Type B pancreatic cell (in vitro differentiated cells): ENCODE data around the gene SEMA5A. TPM values are rescaled to one million over a fixed set of nuclear protein-coding genes. Genes with fewer than 3 reads are reported as not detected.

Source experiments
- DNase-seq: peaks from one replicate; pipeline ENCODE4 v3.0.0; 2021; ENCODE audit warnings: mixed read lengths; ENCODE audit not compliant: unreplicated experiment; ENCODE audit errors: extremely low spot score
- H3K27ac Mint-ChIP-seq: 2 replicates; pipeline ENCODE4 v1.8.0; 2021; ENCODE audit warnings: mild to moderate bottlenecking, mixed read lengths
- H3K27me3 Mint-ChIP-seq: 2 replicates; pipeline ENCODE4 v1.8.0; 2021; ENCODE audit warnings: mixed read lengths
- H3K36me3 Mint-ChIP-seq: 2 replicates; pipeline ENCODE4 v1.8.0; 2021; ENCODE audit warnings: mixed read lengths
- H3K4me1 Mint-ChIP-seq: one replicate; pipeline ENCODE4 v1.8.0; 2021; ENCODE audit warnings: mixed read lengths; ENCODE audit not compliant: unreplicated experiment
- H3K4me3 Mint-ChIP-seq: 2 replicates; pipeline ENCODE4 v1.8.0; 2021; ENCODE audit warnings: mild to moderate bottlenecking, mixed read lengths
- H3K9me3 Mint-ChIP-seq: 2 replicates; pipeline ENCODE4 v1.8.0; 2021; ENCODE audit warnings: mixed read lengths
- CTCF ChIP-seq: fragments of 200-600 bp; sonication (generic); conservative IDR thresholded peaks from 2 replicates; pipeline ENCODE4 v1.5.0; 2021; ENCODE audit warnings: antibody characterized with exemption, mild to moderate bottlenecking
- total RNA-seq: library from RNA; stranded (reverse); gene quantifications from 2 replicates; pipeline ENCODE4 v1.2.1, GENCODE V29; 2021; ENCODE audit warnings: low replicate concordance

Gene SEMA5A
- total RNA-seq, 1 donor from 2014 or later, result 92.9 TPM

- H3K4me3 Mint-ChIP-seq, result no peak overlapping the region
- peaks cover 20% of the 10 kb centered on the region for H3K36me3 Mint-ChIP-seq
These were observed 388.1 kb downstream of the SEMA5A start for GRCh38 chr5:9157811-9158210.

DNA sequence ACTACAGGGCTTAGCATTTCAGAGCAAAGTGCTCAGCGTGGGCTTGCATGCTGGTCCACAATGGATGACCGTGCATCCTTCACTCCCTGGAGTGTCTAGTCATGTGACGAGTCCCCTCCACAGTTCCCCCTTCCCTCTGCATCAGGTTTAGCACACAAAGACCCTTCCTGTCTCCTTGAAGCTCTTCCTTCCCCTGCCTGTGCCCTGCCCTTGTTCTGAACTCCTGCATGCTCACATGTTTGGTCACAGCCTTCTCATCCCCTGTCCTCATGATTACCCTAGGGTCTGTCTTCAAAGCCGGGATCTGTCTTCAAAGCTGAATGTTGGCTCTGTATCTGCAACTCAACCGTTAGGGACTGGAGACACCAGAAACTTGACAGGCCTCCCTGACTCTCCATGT, 388.9 kb downstream of the SEMA5A start:
- Mint-ChIP-seq H3K9me3 (no peaks in the 10 kb centered on the region), H3K4me3 (no peak overlapping the region), H3K27ac (no peak overlapping the region), H3K4me1 (peaks cover 4% of the 10 kb centered on the region), H3K27me3 (no peaks in the 10 kb centered on the region), H3K36me3 (peaks cover 20% of the 10 kb centered on the region)
- no peak for DNase-seq
- no peak for TF ChIP-seq CTCF

More at GRCh38 chr5:9157811-9158210, 388.1 kb downstream of the SEMA5A start:
- no peaks in the 10 kb centered on the region for H3K27me3 Mint-ChIP-seq
- DNase-seq, result no peak
- H3K4me1 Mint-ChIP-seq, result peaks cover 4% of the 10 kb centered on the region
- TF ChIP-seq CTCF, result no peak
- no peaks in the 10 kb centered on the region for H3K9me3 Mint-ChIP-seq
- no peak overlapping the region for H3K27ac Mint-ChIP-seq

DNA sequence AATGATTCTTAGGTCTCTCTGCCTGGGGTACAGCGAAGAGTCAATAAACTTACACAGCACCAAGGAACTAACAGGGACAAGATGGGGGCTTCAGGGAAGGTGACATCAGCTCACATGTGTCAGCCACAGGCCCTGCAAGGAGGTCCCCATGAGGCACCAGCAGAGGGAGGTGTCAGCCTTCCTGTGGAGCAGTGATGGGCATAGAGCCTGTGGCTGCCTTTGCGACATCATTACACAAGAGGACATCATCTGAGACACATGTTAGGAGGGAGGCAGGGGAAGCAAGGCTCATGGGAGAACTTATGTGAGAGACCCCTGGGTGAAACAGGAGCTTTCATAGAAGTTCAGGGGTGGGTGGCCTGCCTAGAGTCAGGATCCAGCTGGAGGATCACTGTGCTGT, 389.6 kb downstream of the SEMA5A start:
- Mint-ChIP-seq H3K27ac (no peak overlapping the region), H3K27me3 (no peaks in the 10 kb centered on the region), H3K9me3 (no peaks in the 10 kb centered on the region), H3K4me1 (peaks cover 4% of the 10 kb centered on the region), H3K36me3 (peaks cover 20% of the 10 kb centered on the region), H3K4me3 (no peak overlapping the region)
- no peak for DNase-seq
- peak; percentile 61 for TF ChIP-seq CTCF

GRCh38 chr5:9151684-9152427, 394.0 kb downstream of the SEMA5A start:
- no peak for TF ChIP-seq CTCF
- no peak overlapping the region for H3K27ac Mint-ChIP-seq
- no peak for DNase-seq
- peaks cover 4% of the 10 kb centered on the region for H3K4me1 Mint-ChIP-seq
- H3K36me3 Mint-ChIP-seq, result peaks cover 15% of the 10 kb centered on the region
- H3K4me3 Mint-ChIP-seq, result no peak overlapping the region
- H3K27me3 Mint-ChIP-seq, result no peaks in the 10 kb centered on the region
- no peaks in the 10 kb centered on the region for H3K9me3 Mint-ChIP-seq

DNA sequence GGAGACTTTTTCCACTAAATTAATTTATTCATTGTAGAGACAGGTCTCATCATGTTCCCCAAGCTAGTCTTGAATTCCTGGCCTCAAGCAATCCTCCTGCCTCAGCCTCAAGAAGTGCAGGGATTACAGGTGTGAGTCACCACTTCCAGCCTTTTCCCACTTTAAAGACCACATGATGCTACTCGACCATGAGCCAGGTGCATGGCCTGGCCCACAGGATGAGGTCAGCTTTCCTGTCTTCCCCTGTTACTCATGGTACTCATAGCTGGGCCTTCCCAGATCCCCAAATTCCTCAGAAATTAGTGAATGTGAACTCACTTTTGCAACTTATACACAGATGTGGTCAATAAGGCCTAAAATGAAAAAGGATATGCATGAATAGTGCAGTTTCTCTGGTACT, 395.9 kb downstream of the SEMA5A start:
- H3K27ac Mint-ChIP-seq, result no peak overlapping the region
- H3K4me3 Mint-ChIP-seq, result no peak overlapping the region
- H3K27me3 Mint-ChIP-seq, result no peaks in the 10 kb centered on the region
- H3K9me3 Mint-ChIP-seq, result peaks cover 3% of the 10 kb centered on the region
- peaks cover 19% of the 10 kb centered on the region for H3K36me3 Mint-ChIP-seq
- no peaks in the 10 kb centered on the region for H3K4me1 Mint-ChIP-seq
- TF ChIP-seq CTCF, result no peak
- DNase-seq, result no peak
